Skeletal muscle tissue (tissue), 4 donors: ENCODE data around the gene HOXD12. TPM values are rescaled to one million over a fixed set of nuclear protein-coding genes. Genes with fewer than 3 reads are reported as not detected.

Experiments used
- H3K27ac ChIP-seq: one replicate; pipeline ENCODE4 v1.7.0; 2013; ENCODE audit warnings: mild to moderate bottlenecking, low read depth, low read length, inconsistent platforms
- H3K27me3 ChIP-seq, 3 donors: one replicate each; pipeline ENCODE4 v1.7.0; 2013; ENCODE audit warnings: low read length in 3 of 3; ENCODE audit not compliant: control insufficient read depth in 3 of 3, insufficient read depth in 3 of 3
- H3K36me3 ChIP-seq, 3 donors: one replicate each; pipeline ENCODE4 v1.7.0; 2013; ENCODE audit warnings: low read length in 3 of 3; ENCODE audit not compliant: control insufficient read depth in 3 of 3, insufficient read depth in 3 of 3
- H3K4me1 ChIP-seq, 3 donors: one replicate each; pipeline ENCODE4 v1.7.0; 2013; ENCODE audit warnings: low read length in 3 of 3, mild to moderate bottlenecking in 3 of 3; ENCODE audit not compliant: control insufficient read depth in 3 of 3, insufficient read depth in 3 of 3
- H3K4me3 ChIP-seq, 3 donors: one replicate each; pipeline ENCODE4 v1.7.0; 2013; ENCODE audit warnings: low read length in 3 of 3
- H3K9ac ChIP-seq, 3 donors: one replicate each; pipeline ENCODE4 v1.7.0; 2013; ENCODE audit warnings: low read length in 3 of 3, mild to moderate bottlenecking in 3 of 3, moderate library complexity in 2 of 3, low read depth in 1 of 3
- H3K9me3 ChIP-seq, 3 donors: one replicate each; pipeline ENCODE4 v1.7.0; 2013; ENCODE audit warnings: low read length in 3 of 3; ENCODE audit not compliant: control insufficient read depth in 3 of 3
- total RNA-seq: library from RNA; depleted of rRNA; stranded (reverse); fragments of >200 nt; gene quantifications from one replicate; pipeline ENCODE4 v1.2.3, GENCODE V29; 2014
- donor health status: Osteomylitis.

The HOXD12 gene, protein sequence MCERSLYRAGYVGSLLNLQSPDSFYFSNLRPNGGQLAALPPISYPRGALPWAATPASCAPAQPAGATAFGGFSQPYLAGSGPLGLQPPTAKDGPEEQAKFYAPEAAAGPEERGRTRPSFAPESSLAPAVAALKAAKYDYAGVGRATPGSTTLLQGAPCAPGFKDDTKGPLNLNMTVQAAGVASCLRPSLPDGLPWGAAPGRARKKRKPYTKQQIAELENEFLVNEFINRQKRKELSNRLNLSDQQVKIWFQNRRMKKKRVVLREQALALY
- total RNA-seq = not detected

DNA sequence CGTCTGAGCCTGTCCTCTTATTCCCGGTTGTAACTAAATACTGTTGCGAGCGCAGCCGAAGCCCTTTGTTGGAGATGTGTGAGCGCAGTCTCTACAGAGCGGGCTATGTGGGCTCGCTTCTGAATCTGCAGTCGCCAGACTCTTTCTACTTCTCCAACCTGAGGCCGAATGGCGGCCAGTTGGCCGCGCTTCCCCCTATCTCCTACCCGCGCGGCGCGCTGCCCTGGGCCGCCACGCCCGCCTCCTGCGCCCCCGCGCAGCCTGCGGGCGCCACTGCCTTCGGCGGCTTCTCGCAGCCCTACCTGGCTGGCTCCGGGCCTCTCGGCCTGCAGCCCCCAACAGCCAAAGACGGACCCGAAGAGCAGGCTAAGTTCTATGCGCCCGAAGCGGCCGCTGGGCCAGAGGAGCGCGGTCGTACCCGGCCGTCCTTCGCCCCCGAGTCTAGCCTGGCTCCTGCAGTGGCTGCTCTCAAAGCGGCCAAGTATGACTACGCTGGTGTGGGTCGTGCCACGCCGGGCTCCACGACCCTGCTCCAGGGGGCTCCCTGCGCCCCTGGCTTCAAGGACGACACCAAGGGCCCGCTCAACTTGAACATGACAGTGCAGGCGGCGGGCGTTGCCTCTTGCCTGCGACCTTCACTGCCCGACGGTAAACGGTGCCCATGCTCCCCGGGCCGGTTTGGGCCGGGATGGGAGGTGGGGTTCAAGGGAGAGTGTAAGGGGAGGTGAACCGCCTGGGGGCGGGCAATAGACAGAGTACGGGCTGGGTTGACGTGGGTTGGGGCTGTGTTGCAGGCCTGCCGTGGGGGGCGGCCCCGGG, at the start of gene HOXD12:
TSS of gene HOXD12 (plus strand) at position 68 of the 819 bp plus-strand sequence. CDS start at position 75, 7 bp downstream.
- Histone ChIP-seq H3K27me3 (peaks cover 98 to 100% (median 99%) of the 10 kb centered on the region in 3 donors), H3K36me3 (no peaks in the 10 kb centered on the region), H3K9me3 (no peaks in the 10 kb centered on the region), H3K9ac (no peak within 1 kb of the TSS), H3K4me1 (peaks cover 15 to 31% (median 27%) of the 10 kb centered on the region in 3 donors), H3K27ac (no peak within 1 kb of the TSS), H3K4me3 (no peak within 1 kb of the TSS)

DNA sequence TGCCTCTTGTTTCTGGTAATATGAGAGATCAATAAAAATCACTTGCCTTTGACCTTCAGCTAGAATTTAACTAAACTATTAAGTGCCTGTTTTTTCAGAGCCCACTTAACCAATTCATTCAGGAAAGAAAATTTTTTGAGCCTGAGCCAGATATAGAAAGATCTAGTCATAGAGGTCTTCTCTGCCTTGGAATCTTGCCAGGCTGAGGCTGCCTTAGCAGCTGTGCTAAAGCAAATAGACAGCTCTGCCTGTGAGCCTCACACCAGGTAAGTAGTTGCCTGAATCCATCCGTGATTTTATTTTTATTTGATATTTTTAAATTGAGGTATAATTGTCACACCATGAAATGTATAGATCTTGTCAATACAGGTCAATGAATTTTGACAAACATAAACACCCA, 43.2 kb upstream of the HOXD12 start:
- Histone ChIP-seq H3K36me3 (no peaks in the 10 kb centered on the region), H3K4me1 (no peaks in the 10 kb centered on the region), H3K9ac (no peak overlapping the region), H3K27ac (no peak overlapping the region), H3K27me3 (peaks cover 0 to 10% (median 10%) of the 10 kb centered on the region in 3 donors), H3K4me3 (no peak overlapping the region), H3K9me3 (no peaks in the 10 kb centered on the region)

DNA sequence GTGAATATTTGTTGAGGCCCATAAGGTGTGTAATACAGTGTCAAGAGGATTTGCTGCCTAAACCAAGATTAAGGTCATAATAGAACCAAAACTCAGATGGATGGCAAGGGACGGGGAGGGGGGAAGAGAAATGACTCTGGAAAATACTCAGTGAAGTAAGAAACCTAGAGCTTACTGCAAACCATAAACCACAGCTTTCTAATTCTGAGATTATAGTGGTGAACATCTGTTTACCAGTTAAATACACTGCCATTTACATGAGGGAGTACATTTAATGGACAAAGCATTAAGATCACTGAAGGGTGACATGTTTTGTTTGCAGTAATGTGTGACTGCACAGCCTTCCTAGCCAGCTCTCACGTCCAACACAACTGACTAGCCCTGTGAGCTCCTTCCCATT, 35.6 kb upstream of the HOXD12 start:
- Histone ChIP-seq H3K9me3 (no peaks in the 10 kb centered on the region), H3K4me1 (peaks cover 20 to 21% (median 21%) of the 10 kb centered on the region in 3 donors), H3K36me3 (no peaks in the 10 kb centered on the region), H3K4me3 (no peak overlapping the region), H3K27me3 (peaks cover 35 to 48% (median 38%) of the 10 kb centered on the region in 3 donors), H3K9ac (no peak overlapping the region), H3K27ac (no peak overlapping the region)

DNA sequence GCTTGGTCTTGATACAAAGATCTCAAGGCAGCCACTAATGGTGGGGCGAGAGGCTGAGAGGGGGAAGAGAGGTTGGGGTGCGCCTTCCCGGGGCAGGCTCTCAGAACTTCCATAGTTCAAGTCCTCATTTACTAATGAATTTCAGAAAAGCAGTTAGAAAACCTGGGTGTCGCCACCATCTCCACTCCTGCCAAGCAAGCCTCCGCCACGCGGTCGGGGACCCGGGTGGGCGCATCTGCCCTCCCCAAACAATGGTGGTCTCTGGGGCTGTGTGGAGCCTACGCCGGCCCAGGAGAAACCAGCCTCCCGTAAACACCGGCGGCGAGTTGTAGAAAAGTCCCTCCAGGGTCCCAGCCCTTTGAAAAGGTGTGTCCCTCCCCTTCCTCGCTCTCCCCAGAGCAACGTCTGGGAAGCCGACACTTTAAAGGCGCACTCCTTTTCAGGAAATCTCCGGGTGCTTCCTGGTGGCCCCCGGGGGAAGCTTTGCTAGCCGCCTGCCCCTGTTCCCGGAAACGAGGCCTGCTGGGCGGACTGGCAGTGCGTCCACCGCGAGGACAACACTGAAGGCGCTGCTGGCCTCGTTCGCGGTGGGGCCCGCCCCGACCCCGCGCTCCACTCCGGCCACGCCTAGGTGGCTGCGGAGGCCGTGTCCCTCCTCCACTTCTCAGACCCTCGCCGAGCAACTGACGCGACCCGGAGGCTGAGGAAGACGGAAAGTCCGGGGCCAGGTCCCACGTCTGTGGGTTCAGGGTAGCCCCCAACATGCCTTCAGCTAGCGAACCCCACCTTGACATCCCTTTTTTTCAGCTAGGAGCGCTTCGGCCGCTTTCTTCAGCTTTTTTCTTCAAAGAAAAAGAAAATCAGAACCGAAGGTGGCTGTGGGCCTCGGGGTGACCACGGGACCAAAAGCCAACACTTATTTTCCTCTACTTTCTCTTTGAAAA, 32.7 kb upstream of the HOXD12 start:
- Histone ChIP-seq H3K4me3 (peak overlapping the region; percentile 65 to 69 (median 65)), H3K9me3 (no peaks in the 10 kb centered on the region), H3K27ac (no peak overlapping the region), H3K27me3 (peaks cover 56 to 68% (median 65%) of the 10 kb centered on the region in 3 donors), H3K4me1 (peaks cover 20 to 21% (median 21%) of the 10 kb centered on the region in 3 donors), H3K9ac (peak overlapping the region; percentile 36 to 60 (median 54)), H3K36me3 (no peaks in the 10 kb centered on the region)

DNA sequence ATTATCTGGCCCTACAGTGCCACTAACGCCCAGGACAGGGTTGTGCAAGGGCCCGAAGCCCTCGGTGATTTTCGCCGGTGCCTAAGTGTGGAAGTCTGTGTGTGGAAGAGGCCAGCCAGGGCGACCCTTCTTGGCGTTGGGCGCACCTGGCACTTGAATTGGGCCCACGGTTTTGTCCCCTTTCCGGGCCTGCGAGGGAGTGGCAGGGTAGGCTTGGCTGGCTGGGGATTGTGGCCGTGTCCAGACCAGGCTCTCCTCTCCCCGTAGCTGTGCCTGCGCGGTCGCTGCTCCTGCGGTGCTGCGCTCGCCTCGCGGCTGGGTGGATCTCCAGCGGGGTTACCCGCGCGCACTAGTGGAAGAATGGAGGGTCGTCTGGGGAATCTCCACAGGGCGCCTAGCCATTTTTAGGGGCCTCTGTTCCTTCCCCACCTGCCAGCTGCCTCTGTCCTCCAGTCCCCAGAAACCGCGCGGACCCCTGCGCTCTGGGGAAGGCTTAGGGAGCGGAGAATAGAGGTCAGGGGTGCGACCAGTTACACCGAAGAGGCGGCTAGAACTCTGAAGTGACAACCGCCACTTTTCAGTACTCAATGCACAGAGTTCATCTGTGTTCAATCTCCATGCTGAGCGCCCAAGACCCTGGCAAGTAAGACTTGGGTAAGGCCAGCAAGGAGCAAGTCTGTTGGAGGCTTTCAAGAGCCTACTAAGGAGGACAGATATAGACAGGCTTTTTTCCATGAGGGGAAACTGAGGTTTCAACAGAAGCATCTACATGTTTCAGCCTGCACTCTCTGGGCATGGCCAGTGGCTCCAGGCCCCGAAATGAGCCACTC, 31.8 kb upstream of the HOXD12 start:
- Histone ChIP-seq H3K27me3 (peaks cover 65 to 73% (median 72%) of the 10 kb centered on the region in 3 donors), H3K4me1 (peaks cover 20 to 22% (median 21%) of the 10 kb centered on the region in 3 donors), H3K9me3 (no peaks in the 10 kb centered on the region), H3K36me3 (no peaks in the 10 kb centered on the region), H3K9ac (peak overlapping the region; percentile 36 to 60 (median 54)), H3K4me3 (peak overlapping the region; percentile 65 to 69 (median 65)), H3K27ac (no peak overlapping the region)

DNA sequence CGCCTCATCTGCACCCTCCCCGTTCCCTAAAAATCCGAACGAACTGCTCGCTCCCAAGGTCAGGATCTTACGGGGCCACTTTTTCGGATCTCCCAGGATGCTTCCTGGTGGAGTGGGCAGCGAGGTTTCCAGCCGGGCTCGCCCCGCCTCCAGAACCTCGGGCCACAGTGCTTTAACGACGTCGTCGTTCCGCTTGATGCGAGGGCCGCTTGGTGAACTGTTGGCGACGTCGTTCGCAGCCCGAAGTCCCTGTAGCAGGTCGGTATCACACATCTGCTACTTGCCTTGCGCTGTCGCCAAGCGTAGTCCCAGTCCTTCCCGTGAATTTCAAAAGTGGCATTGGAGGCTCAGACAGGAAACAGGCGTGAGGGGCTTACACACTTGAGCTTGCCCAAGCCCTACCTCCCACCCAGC, 31.2 kb upstream of the HOXD12 start:
- no peak overlapping the region for H3K9ac ChIP-seq
- H3K4me3 ChIP-seq = peak overlapping the region in 2 of 3 donors; percentile 65 to 69
- no peak overlapping the region for H3K27ac ChIP-seq
- no peaks in the 10 kb centered on the region for H3K9me3 ChIP-seq
- H3K4me1 ChIP-seq = peaks cover 21 to 26% (median 24%) of the 10 kb centered on the region in 3 donors
- H3K27me3 ChIP-seq = peaks cover 71 to 79% (median 76%) of the 10 kb centered on the region in 3 donors
- H3K36me3 ChIP-seq = no peaks in the 10 kb centered on the region

DNA sequence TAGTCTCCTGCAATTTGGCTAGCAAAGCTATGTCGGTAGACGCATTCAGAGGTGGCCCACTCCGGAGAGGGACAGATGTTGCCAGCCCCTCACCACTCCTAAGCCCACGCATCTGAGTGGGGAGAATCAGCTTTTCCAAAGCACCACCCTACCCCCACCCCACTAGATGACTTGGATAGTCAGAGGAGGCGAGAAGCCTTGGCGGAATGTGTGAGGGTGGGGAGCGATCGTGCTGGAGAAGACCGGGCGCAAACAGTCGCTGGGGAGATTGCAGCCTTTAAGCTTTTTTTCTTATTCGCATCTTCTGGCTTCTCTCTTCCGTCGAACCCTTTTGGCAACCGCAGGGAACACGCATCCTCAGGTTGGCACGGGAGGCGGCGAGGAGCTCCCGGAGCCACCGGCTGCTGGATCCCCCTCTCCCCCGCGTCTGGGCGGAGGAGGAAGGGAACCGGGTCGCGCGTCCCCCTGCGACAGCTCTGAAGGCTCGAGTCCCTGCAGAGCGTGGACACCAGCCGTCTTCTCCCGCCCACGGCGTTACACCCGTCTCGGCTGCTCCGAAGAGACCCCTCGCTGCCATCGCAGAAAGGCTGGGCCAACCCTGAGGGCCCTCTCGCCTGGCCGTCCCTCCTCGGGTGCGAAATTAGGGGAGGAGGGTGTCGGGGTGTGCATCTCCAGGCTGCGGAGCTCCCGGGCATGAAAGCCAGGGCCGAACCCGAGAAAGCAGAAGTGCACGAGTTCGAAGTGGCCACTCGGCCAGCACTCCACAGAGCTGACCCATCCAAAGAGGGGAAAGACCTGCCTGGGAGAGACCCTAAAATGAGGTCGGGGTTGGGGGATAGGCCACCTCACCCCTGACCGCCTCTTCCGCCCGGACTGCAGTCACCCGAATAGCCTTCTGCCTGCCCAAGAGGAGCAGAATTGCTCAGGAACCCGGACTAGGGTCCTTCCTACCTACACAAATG, 28.0 kb upstream of the HOXD12 start:
- H3K27ac ChIP-seq = no peak overlapping the region
- no peak overlapping the region for H3K4me3 ChIP-seq
- peaks cover 21 to 26% (median 24%) of the 10 kb centered on the region in 3 donors for H3K4me1 ChIP-seq
- H3K9me3 ChIP-seq = peaks cover 0 to 1% (median 0%) of the 10 kb centered on the region in 3 donors
- H3K27me3 ChIP-seq = peaks cover 94 to 99% (median 98%) of the 10 kb centered on the region in 3 donors
- H3K9ac ChIP-seq = no peak overlapping the region
- H3K36me3 ChIP-seq = no peaks in the 10 kb centered on the region

DNA sequence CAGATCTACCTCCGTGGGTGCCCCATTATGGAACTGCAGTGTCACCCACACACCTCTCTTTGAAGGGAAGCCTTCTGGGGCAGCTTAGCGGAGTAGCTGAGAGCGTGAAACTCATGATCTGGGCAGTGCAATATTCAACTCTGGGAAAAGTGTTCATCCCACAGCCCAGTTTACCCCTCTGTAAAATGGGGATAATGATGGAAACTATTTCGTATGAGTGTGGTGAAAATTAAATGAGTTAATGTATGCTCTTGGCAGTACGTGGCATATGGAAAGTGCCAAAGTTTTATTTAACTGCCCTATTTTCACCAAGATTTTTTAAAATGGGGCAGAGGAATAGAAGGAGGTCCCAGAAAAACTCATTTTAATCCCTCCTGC, 27.3 kb upstream of the HOXD12 start:
- Histone ChIP-seq H3K36me3 (no peaks in the 10 kb centered on the region), H3K4me1 (peaks cover 17 to 20% (median 20%) of the 10 kb centered on the region in 3 donors), H3K4me3 (no peak overlapping the region), H3K27me3 (peaks cover 97 to 99% (median 97%) of the 10 kb centered on the region in 3 donors), H3K9ac (no peak overlapping the region), H3K27ac (no peak overlapping the region), H3K9me3 (peaks cover 0 to 1% (median 0%) of the 10 kb centered on the region in 3 donors)
